Tibial nerve (tissue), 4 donors: Measurements from ENCODE around the gene MARK4. TPM values are rescaled to one million over a fixed set of nuclear protein-coding genes. Genes with fewer than 3 reads are reported as not detected.
"Not testable (repeated sequence)": the region's sequence is repeated elsewhere in the genome, so short reads cannot be mapped to it uniquely, and the experiment has no call there.

ENCODE experiments used
- DNase-seq, 2 donors: peaks; one replicate each; pipeline ENCODE4 v3.0.0-alpha.2; 2019; ENCODE audit warnings: low spot score in 2 of 2
- H3K27ac ChIP-seq, 4 donors: fragments of 200-600 bp; sonication (generic) in 3 of 4; one replicate each; pipeline ENCODE4 v1.5.1; 2017 to 2019; ENCODE audit warnings: mild to moderate bottlenecking in 1 of 4
- H3K27me3 ChIP-seq, 2 donors: fragments of 200-600 bp; sonication (generic) in 1 of 2; one replicate each; pipeline versions ENCODE4 v1.5.1 to v1.6.0; 2017 to 2019
- H3K36me3 ChIP-seq, 3 donors: fragments of 200-600 bp; sonication (generic); one replicate each; pipeline ENCODE4 v1.5.1; 2018 to 2019
- H3K4me1 ChIP-seq, 4 donors: fragments of 200-600 bp; sonication (generic) in 3 of 4; one replicate each; pipeline ENCODE4 v1.5.1; 2017 to 2019
- H3K4me3 ChIP-seq, 4 donors: fragments of 200-600 bp; sonication (generic) in 3 of 4; one replicate each; pipeline ENCODE4 v1.5.1; 2017 to 2019; ENCODE audit warnings: mild to moderate bottlenecking in 1 of 4, moderate library complexity in 1 of 4
- H3K9me3 ChIP-seq, 4 donors: fragments of 200-600 bp; sonication (generic) in 3 of 4; one replicate each; pipeline ENCODE4 v1.5.1; 2017 to 2019
- EP300 ChIP-seq, 2 donors: sonication (generic); formaldehyde crosslinking; IDR thresholded peaks; one replicate each; pipeline ENCODE4 v1.6.1; 2017; ENCODE audit warnings: antibody characterized with exemption in 2 of 2, mild to moderate bottlenecking in 1 of 2
- POLR2A ChIP-seq, 2 donors: fragments of 450-650 bp; IDR thresholded peaks; one replicate each; pipeline ENCODE4 v1.6.1; 2017; ENCODE audit warnings: antibody characterized with exemption in 2 of 2, mild to moderate bottlenecking in 2 of 2, moderate library complexity in 2 of 2
- WGBS, 2 donors: methylation state at CpG; one replicate each; pipeline ENCODE4 v1.1.5; 2018; 5-methylcytosine and 5-hydroxymethylcytosine counted together
- total RNA-seq, 4 donors: library from RNA; depleted of rRNA; stranded (reverse); fragments of >200 nt; gene quantifications; one replicate each; pipeline ENCODE4 v1.1.0, GENCODE V29; 2016
- TF ChIP-seq, protein P1 (sequence below), 5 experiments: fragments of 200-600 bp in 3 of 5; fragments of 450-650 bp in 2 of 5; sonication (generic) in 3 of 5; IDR thresholded peaks; one replicate each; pipeline ENCODE4 v1.5.1; 2016 to 2019; ENCODE audit warnings: antibody characterized with exemption in 5 of 5, mild to moderate bottlenecking in 3 of 5, moderate library complexity in 2 of 5

Gene MARK4
- total RNA-seq, 4 donors from 2014 or later = 12.1 to 34.8 (median 25.9) TPM

DNA sequence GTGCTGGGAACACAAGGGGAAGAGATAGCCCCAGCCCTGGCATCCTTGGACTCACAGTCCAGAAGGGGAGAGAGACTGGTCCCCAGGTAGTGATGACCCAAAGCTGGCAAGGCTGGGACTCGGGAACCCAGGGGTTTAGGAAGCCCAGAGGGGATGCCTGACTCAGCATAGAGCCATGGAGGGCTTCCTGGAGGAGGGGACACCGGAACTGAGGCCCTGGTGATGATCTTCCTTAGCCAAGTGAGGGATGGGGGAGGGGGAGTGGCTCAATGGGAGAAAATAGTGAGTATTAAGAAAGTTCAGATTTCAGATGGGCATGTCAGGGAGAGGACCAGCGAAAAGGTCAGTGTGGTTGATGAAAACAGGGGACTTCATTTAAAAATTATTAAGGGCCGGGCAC lies 32.6 kb upstream of the MARK4 start:
- DNase-seq = no peak
- peaks cover 0 to 34% (median 4%) of the 10 kb centered on the region in 4 donors for H3K4me1 ChIP-seq
- no peak overlapping the region for H3K27ac ChIP-seq
- no peaks in the 10 kb centered on the region for H3K36me3 ChIP-seq
- no peak overlapping the region for H3K4me3 ChIP-seq
- no peaks in the 10 kb centered on the region for H3K9me3 ChIP-seq
- peaks cover 0 to 51% of the 10 kb centered on the region in 2 donors for H3K27me3 ChIP-seq
- TF ChIP-seq, protein P1, sequence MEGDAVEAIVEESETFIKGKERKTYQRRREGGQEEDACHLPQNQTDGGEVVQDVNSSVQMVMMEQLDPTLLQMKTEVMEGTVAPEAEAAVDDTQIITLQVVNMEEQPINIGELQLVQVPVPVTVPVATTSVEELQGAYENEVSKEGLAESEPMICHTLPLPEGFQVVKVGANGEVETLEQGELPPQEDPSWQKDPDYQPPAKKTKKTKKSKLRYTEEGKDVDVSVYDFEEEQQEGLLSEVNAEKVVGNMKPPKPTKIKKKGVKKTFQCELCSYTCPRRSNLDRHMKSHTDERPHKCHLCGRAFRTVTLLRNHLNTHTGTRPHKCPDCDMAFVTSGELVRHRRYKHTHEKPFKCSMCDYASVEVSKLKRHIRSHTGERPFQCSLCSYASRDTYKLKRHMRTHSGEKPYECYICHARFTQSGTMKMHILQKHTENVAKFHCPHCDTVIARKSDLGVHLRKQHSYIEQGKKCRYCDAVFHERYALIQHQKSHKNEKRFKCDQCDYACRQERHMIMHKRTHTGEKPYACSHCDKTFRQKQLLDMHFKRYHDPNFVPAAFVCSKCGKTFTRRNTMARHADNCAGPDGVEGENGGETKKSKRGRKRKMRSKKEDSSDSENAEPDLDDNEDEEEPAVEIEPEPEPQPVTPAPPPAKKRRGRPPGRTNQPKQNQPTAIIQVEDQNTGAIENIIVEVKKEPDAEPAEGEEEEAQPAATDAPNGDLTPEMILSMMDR (IDR thresholded peaks at IDR 0.05) = no peak
- TF ChIP-seq EP300 (IDR thresholded peaks at IDR 0.05) (no peak), POLR2A (IDR thresholded peaks at IDR 0.05) (no peak)
- WGBS, 2 donors = 61 to 65% methylated on average over 4 of the region's 4 CpGs

GRCh38 chr19:45218911-45219743 lies 31.9 kb upstream of the MARK4 start:
- Histone ChIP-seq H3K4me3 (no peak overlapping the region), H3K36me3 (no peaks in the 10 kb centered on the region), H3K9me3 (no peaks in the 10 kb centered on the region), H3K27me3 (peaks cover 0 to 51% of the 10 kb centered on the region in 2 donors), H3K4me1 (peaks cover 0 to 34% (median 4%) of the 10 kb centered on the region in 4 donors), H3K27ac (no peak overlapping the region)
- DNase-seq = no peak
- WGBS, 2 donors = 58 to 63% methylated on average over 18 of the region's 18 CpGs
- no peak for TF ChIP-seq POLR2A (IDR thresholded peaks at IDR 0.05)

DNA sequence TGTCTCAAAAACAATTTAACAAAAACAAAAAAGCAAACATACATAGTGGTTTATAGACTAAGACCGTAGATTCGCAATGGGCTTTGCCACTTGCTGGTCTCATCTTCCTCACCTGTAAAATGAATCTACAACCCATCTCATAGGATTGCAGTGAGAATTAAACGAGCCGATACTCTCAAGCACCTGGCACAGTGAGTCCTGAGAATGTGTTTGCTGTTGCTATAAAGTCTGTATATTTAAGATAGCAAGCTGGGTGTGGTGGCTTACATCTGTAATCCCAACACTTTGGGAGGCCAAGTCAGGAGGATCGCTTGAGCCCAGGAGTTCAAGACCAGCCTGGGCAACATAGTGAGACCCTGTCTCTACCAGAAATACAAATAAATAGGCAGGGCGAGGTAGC lies 28.3 kb upstream of the MARK4 start:
- WGBS, 2 donors = 87 to 88% methylated on average over 6 of the region's 6 CpGs
- H3K9me3 ChIP-seq = no peaks in the 10 kb centered on the region
- H3K4me3 ChIP-seq = no peak overlapping the region
- no peak for TF ChIP-seq EP300 (IDR thresholded peaks at IDR 0.05)
- TF ChIP-seq, protein P1 (IDR thresholded peaks at IDR 0.05) = no peak
- TF ChIP-seq POLR2A (IDR thresholded peaks at IDR 0.05) = no peak
- no peak for DNase-seq
- peaks cover 0 to 11% (median 0%) of the 10 kb centered on the region in 4 donors for H3K4me1 ChIP-seq
- H3K27ac ChIP-seq = no peak overlapping the region
- no peaks in the 10 kb centered on the region for H3K36me3 ChIP-seq
- H3K27me3 ChIP-seq = peaks cover 0 to 18% of the 10 kb centered on the region in 2 donors

DNA sequence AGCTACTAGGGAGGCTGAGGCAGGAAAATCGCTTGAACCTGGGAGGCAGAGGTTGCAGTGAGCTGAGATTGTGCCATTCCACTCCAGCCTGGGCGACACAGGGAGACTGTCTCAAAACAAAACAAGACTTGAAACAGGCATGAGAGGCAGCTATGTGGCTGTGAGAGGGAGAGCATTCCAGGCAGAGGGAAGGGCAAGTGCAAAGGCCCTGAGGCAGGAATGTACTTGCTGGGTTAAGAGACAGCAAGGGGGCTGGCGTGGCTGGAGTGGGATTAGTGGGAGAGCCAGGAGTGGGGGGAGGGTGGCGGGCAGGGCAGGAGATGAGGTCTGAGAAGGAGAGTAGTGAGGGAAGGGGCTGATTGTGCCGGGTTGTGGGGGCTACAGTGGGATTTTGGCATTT lies 27.2 kb upstream of the MARK4 start:
- Histone ChIP-seq H3K27ac (no peak overlapping the region), H3K4me1 (peaks cover 0 to 3% (median 0%) of the 10 kb centered on the region in 4 donors), H3K9me3 (no peaks in the 10 kb centered on the region), H3K27me3 (peaks cover 0 to 7% of the 10 kb centered on the region in 2 donors), H3K4me3 (no peak overlapping the region), H3K36me3 (no peaks in the 10 kb centered on the region)
- no peak for DNase-seq
- TF ChIP-seq, protein P1 (IDR thresholded peaks at IDR 0.05) = no peak
- TF ChIP-seq POLR2A (IDR thresholded peaks at IDR 0.05) = no peak
- no peak for TF ChIP-seq EP300 (IDR thresholded peaks at IDR 0.05)
- WGBS, 2 donors = 76 to 88% methylated on average over 5 of the region's 5 CpGs

DNA sequence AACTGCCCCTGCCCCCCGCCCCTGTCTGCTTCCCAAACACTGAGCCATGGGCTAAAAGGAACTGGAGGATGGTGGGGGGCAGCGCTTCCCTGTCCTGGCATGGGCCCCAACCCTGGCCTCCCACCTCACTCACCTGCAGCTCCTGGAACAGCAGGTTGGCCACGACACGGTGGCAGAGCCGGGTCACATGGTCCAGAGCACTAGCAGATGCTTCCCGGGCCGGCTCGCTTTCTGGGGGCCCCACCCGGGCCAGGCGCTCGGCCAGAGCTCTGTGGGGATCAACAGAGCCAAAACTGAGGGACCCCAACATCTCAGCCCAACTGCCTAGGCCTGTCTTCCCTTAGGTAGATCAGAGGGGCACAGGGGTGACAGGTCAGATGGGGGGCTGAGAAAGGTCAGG lies 26.4 kb upstream of the MARK4 start:
- DNase-seq = no peak
- H3K36me3 ChIP-seq = no peaks in the 10 kb centered on the region
- H3K27me3 ChIP-seq = peaks cover 0 to 5% of the 10 kb centered on the region in 2 donors
- H3K27ac ChIP-seq = no peak overlapping the region
- WGBS, 2 donors = 48 to 80% methylated on average over 1 to 11 of the region's 11 CpGs
- H3K9me3 ChIP-seq = no peaks in the 10 kb centered on the region
- TF ChIP-seq, protein P1 (IDR thresholded peaks at IDR 0.05) = no peak
- no peak for TF ChIP-seq EP300 (IDR thresholded peaks at IDR 0.05)
- H3K4me1 ChIP-seq = no peaks in the 10 kb centered on the region
- H3K4me3 ChIP-seq = no peak overlapping the region

DNA sequence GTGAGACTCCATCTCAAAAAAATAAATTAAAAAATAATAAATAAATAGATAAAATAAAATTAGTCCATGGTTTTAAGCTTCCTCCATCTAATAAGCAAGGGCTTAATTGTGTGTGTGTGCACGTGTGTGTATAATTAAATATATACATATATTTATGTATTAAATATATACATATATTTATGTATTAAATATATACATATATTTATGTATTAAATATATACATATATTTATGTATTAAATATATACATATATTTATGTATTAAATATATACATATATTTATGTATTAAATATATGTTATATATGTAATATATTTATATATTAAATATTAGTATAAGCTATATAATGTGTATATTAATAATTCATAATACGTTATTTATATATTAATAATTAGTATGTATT lies 22.0 kb upstream of the MARK4 start:
- not testable (repeated sequence) for H3K4me3 ChIP-seq, H3K27me3 ChIP-seq, H3K4me1 ChIP-seq, DNase-seq, H3K9me3 ChIP-seq, H3K27ac ChIP-seq, H3K36me3 ChIP-seq
- WGBS, 2 donors = 92 to 94% methylated on average over 2 of the region's 2 CpGs
